KMS-11 (cell line): Measurements from ENCODE around the gene CARHSP1.
"Not testable (repeated sequence)": the region's sequence is repeated elsewhere in the genome, so short reads cannot be mapped to it uniquely, and the experiment has no call there.

Experiments
- H2AFZ ChIP-seq: fragments of 200-600 bp; sonication (generic); 2 replicates; pipeline ENCODE4 v1.6.1; 2016; ENCODE audit warnings: antibody characterized with exemption, mixed run types, low read depth
- H3K27ac ChIP-seq: fragments of 200-600 bp; sonication (generic); 2 replicates; pipeline ENCODE4 v1.6.1; 2016; ENCODE audit warnings: mild to moderate bottlenecking, mixed run types
- H3K27me3 ChIP-seq: fragments of 200-600 bp; sonication (generic); 2 replicates; pipeline ENCODE4 v1.6.1; 2017; ENCODE audit warnings: mild to moderate bottlenecking, low read depth, mixed run types, moderate library complexity; ENCODE audit not compliant: insufficient read depth
- H3K36me3 ChIP-seq: fragments of 200-600 bp; sonication (generic); 2 replicates; pipeline ENCODE4 v1.6.1; 2017; ENCODE audit warnings: mild to moderate bottlenecking, mixed run types; ENCODE audit not compliant: insufficient read depth
- H3K4me1 ChIP-seq: fragments of 200-600 bp; sonication (generic); 2 replicates; pipeline ENCODE4 v1.6.1; 2016; ENCODE audit warnings: mild to moderate bottlenecking, low read depth, mixed run types; ENCODE audit not compliant: poor library complexity, severe bottlenecking
- H3K4me2 ChIP-seq: fragments of 200-600 bp; sonication (generic); 2 replicates; pipeline ENCODE4 v1.7.0; 2016; ENCODE audit warnings: mild to moderate bottlenecking, mixed run types
- H3K4me3 ChIP-seq: fragments of 200-600 bp; sonication (generic); IDR thresholded peaks from 2 replicates; pipeline ENCODE4 v1.6.1; 2017; ENCODE audit warnings: low read depth, low read length, mixed read lengths; ENCODE audit not compliant: insufficient read depth
- H3K79me2 ChIP-seq: fragments of 200-600 bp; sonication (generic); 2 replicates; pipeline ENCODE4 v1.6.1; 2016; ENCODE audit warnings: low read depth, mixed run types; ENCODE audit not compliant: insufficient read depth
- H3K9ac ChIP-seq: fragments of 200-600 bp; sonication (generic); 2 replicates; pipeline ENCODE4 v1.6.1; 2016; ENCODE audit warnings: mild to moderate bottlenecking, mixed run types
- H4K20me1 ChIP-seq: fragments of 200-600 bp; sonication (generic); 2 replicates; pipeline ENCODE4 v1.6.1; 2016; ENCODE audit warnings: mild to moderate bottlenecking, mixed run types; ENCODE audit not compliant: insufficient read depth
- CTCF ChIP-seq: fragments of 200-600 bp; sonication (generic); conservative IDR thresholded peaks from 2 replicates; pipeline ENCODE4 v1.6.1; 2017; ENCODE audit warnings: low read depth, mild to moderate bottlenecking, antibody characterized with exemption, low read length, moderate library complexity, mixed read lengths

The CARHSP1 gene

GRCh38 chr16:8845699-8846298 lies 23.0 kb downstream of the CARHSP1 start:
- Histone ChIP-seq H3K4me1 (no peaks in the 10 kb centered on the region), H3K4me3 (no peak overlapping the region), H3K36me3 (peaks cover 8% of the 10 kb centered on the region; the same call in 1 of the 2 replicates), H3K27ac (no peak overlapping the region), H3K4me2 (no peak overlapping the region), H3K79me2 (peaks cover 20% of the 10 kb centered on the region; the same call in 1 of the 2 replicates), H3K9ac (no peak overlapping the region), H3K27me3 (no peaks in the 10 kb centered on the region), H4K20me1 (peaks cover 5% of the 10 kb centered on the region; the same call in 1 of the 2 replicates), H2AFZ (no peak overlapping the region)
- TF ChIP-seq CTCF, result no peak

- H2AFZ ChIP-seq, H3K27ac ChIP-seq, H3K27me3 ChIP-seq, H3K4me2 ChIP-seq, H3K36me3 ChIP-seq, H3K4me1 ChIP-seq, H3K9ac ChIP-seq, H3K4me3 ChIP-seq, H4K20me1 ChIP-seq: not testable (repeated sequence)
- peaks cover 24% of the 10 kb centered on the region; the same call in 1 of the 2 replicates for H3K79me2 ChIP-seq
Measured at GRCh38 chr16:8843296-8843695, 25.5 kb downstream of the CARHSP1 start.

GRCh38 chr16:8842016-8842415 lies 26.8 kb downstream of the CARHSP1 start:
- H3K4me3 ChIP-seq, H4K20me1 ChIP-seq, H2AFZ ChIP-seq, H3K4me2 ChIP-seq, H3K36me3 ChIP-seq, H3K27ac ChIP-seq, H3K27me3 ChIP-seq, H3K4me1 ChIP-seq, H3K9ac ChIP-seq: not testable (repeated sequence)
- H3K79me2 ChIP-seq, result peaks cover 31% of the 10 kb centered on the region; the same call in 1 of the 2 replicates

- not testable (repeated sequence) for H3K27ac ChIP-seq, H4K20me1 ChIP-seq, H3K9ac ChIP-seq, H3K27me3 ChIP-seq, H3K4me3 ChIP-seq, H3K4me2 ChIP-seq, H3K4me1 ChIP-seq, H2AFZ ChIP-seq, H3K36me3 ChIP-seq
- H3K79me2 ChIP-seq, result peaks cover 16% of the 10 kb centered on the region
Measured at GRCh38 chr16:8837594-8837993, 31.2 kb downstream of the CARHSP1 start.

- not testable (repeated sequence) for H4K20me1 ChIP-seq, H3K27me3 ChIP-seq, H3K36me3 ChIP-seq, H3K4me2 ChIP-seq, H3K4me3 ChIP-seq, H2AFZ ChIP-seq, H3K9ac ChIP-seq, H3K4me1 ChIP-seq, H3K27ac ChIP-seq
- peaks cover 22% of the 10 kb centered on the region for H3K79me2 ChIP-seq
Measured at GRCh38 chr16:8836797-8837196, 32.0 kb downstream of the CARHSP1 start.

GRCh38 chr16:8832717-8833105 lies 36.1 kb downstream of the CARHSP1 start:
- Histone ChIP-seq H2AFZ (no peak overlapping the region), H3K4me1 (no peaks in the 10 kb centered on the region), H3K36me3 (peaks cover 10% of the 10 kb centered on the region; the same call in 1 of the 2 replicates), H3K9ac (no peak overlapping the region), H3K4me2 (no peak overlapping the region), H3K27ac (no peak overlapping the region), H3K27me3 (no peaks in the 10 kb centered on the region), H3K79me2 (peaks cover 34% of the 10 kb centered on the region), H3K4me3 (no peak overlapping the region), H4K20me1 (no peaks in the 10 kb centered on the region)
- TF ChIP-seq CTCF, result no peak
